ENCODE results near the gene ANP32E.

- TF ChIP-seq CTCF (IDR thresholded peaks at IDR 0.05 in 4 of 5, conservative IDR thresholded peaks at IDR 0.05 in 1 of 5) (peak in 1 of 5 experiments; percentile 17), POLR2A (IDR thresholded peaks at IDR 0.05) (no peak)
These were observed 48.4 kb downstream of the ANP32E start for GRCh38 chr1:150187560-150187931.
